ENCODE results near the gene VSIG8.
A peak's percentile ranks its signal among the peaks of the same experiment; 100 is the strongest.

VSIG8 gene

GRCh38 chr1:159862031-159862430 is 426 bp downstream of the VSIG8 start:
- H3K4me3 ChIP-seq (ENCODE audit: control insufficient read depth, low read depth, low read length), result no peak overlapping the region
- no peak for TF ChIP-seq CTCF (IDR thresholded peaks at IDR 0.05; ENCODE audit: control insufficient read depth, insufficient read depth, low read depth, low read length, missing control alignments)
- no peak for DNase-seq (ENCODE audit: low read depth)

- H3K4me3 ChIP-seq (ENCODE audit: control insufficient read depth, low read depth, low read length), result no peak overlapping the region
- DNase-seq (ENCODE audit: low read depth), result no peak
- TF ChIP-seq CTCF (IDR thresholded peaks at IDR 0.05; ENCODE audit: control insufficient read depth, insufficient read depth, low read depth, low read length, missing control alignments), result no peak
Measured at GRCh38 chr1:159861218-159861617, 1.2 kb downstream of the VSIG8 start.

GRCh38 chr1:159860456-159860855 is 2.0 kb downstream of the VSIG8 start:
- no peak overlapping the region for H3K4me3 ChIP-seq (ENCODE audit: control insufficient read depth, low read depth, low read length)
- DNase-seq (ENCODE audit: low read depth), result no peak
- no peak for TF ChIP-seq CTCF (IDR thresholded peaks at IDR 0.05; ENCODE audit: control insufficient read depth, insufficient read depth, low read depth, low read length, missing control alignments)

GRCh38 chr1:159859767-159860322 is 2.6 kb downstream of the VSIG8 start:
- H3K4me3 ChIP-seq (ENCODE audit: control insufficient read depth, low read depth, low read length), result no peak overlapping the region
- no peak for DNase-seq (ENCODE audit: low read depth)
- no peak for TF ChIP-seq CTCF (IDR thresholded peaks at IDR 0.05; ENCODE audit: control insufficient read depth, insufficient read depth, low read depth, low read length, missing control alignments)

- no peak for TF ChIP-seq CTCF (IDR thresholded peaks at IDR 0.05; ENCODE audit: control insufficient read depth, insufficient read depth, low read depth, low read length, missing control alignments)
- no peak overlapping the region for H3K4me3 ChIP-seq (ENCODE audit: control insufficient read depth, low read depth, low read length)
- no peak for DNase-seq (ENCODE audit: low read depth)
Measured at GRCh38 chr1:159857889-159858288, 4.6 kb downstream of the VSIG8 start.

- TF ChIP-seq CTCF (IDR thresholded peaks at IDR 0.05; ENCODE audit: control insufficient read depth, insufficient read depth, low read depth, low read length, missing control alignments), result no peak
- no peak for DNase-seq (ENCODE audit: low read depth)
- H3K4me3 ChIP-seq (ENCODE audit: control insufficient read depth, low read depth, low read length), result no peak overlapping the region
Measured at GRCh38 chr1:159856576-159856975, 5.9 kb downstream of the VSIG8 start.

GRCh38 chr1:159855709-159856108 is 6.7 kb downstream of the VSIG8 start:
- no peak for DNase-seq (ENCODE audit: low read depth)
- peak overlapping the region; percentile 72 for H3K4me3 ChIP-seq (ENCODE audit: control insufficient read depth, low read depth, low read length)
- TF ChIP-seq CTCF (IDR thresholded peaks at IDR 0.05; ENCODE audit: control insufficient read depth, insufficient read depth, low read depth, low read length, missing control alignments), result no peak

Data from AG09309 (cell line).